ENCODE data around the gene CC2D1A.
"Not testable (repeated sequence)": the region's sequence is repeated elsewhere in the genome, so short reads cannot be mapped to it uniquely, and the experiment has no call there.

The CC2D1A gene

DNA sequence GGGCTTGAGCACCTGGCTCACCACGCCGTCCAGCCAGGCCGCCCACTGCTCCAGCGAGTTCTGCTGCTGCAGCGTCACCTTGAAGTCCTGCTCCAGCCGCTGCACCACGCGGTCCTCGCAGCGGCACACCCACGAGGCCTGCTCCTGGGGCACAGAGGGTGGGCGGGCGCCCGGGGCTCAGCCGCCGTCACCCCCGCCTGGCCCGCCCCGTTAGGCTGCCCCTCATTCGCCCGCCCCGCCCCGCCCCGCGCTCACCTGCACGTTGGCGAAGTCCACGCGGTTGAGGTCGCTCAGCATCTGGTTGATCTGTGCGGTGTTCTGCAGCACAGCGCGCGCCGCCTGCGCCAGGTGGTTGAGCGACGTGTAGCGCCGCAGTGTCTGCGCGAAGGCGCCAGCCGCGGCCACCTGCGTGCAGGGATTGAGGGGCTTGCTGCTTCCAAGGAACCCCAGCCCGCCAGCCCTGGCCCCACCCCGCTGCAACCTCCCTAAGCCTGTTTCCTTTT is 57.7 kb downstream of the CC2D1A start:
- no peak for DNase-seq

DNA sequence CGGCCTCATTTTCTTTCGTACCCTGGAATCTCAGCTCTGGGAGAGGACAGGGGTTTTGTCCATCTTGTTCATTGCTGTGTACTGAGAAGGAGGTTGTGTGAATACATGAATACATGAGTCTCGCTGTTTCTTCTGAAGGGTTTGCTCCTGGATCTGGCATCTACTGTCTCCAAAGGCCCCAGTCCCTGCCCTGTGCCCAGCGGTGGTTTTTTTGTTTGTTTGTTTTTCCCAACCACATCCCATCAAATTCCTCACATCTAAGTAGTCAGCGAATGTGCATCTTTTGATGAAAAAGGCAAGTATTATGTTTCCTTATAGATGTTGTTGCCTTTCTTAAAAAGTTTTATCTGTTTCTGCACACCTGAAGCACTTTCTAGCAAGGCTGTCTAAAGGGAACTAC is 58.8 kb downstream of the CC2D1A start:
- DNase-seq: no peak

DNA sequence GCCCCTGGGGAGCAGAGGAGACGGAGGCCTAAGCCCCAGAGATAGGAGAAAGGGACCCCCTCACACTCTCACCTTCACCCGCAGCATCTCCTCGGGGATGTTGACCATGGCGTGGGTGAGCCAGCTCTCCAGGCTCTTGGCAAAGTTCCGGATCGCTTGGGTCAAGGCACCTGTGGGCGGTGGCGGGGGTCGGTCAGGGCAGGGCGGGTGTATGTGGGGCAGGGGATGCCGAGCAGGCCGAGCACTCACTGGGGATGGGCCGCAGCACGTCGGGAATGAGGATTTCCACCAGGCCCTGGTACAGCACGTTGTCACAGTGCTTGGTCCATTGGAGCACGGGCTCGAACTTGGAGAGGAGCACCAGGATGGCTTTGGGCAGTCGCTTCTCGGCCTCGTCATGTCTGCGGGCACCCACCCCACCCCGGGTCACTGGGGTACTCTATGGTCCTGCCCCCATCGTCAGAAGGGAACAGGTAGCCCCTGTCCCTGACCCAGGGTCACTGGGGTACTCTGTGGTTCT is 59.4 kb downstream of the CC2D1A start:
- no peak for DNase-seq

DNA sequence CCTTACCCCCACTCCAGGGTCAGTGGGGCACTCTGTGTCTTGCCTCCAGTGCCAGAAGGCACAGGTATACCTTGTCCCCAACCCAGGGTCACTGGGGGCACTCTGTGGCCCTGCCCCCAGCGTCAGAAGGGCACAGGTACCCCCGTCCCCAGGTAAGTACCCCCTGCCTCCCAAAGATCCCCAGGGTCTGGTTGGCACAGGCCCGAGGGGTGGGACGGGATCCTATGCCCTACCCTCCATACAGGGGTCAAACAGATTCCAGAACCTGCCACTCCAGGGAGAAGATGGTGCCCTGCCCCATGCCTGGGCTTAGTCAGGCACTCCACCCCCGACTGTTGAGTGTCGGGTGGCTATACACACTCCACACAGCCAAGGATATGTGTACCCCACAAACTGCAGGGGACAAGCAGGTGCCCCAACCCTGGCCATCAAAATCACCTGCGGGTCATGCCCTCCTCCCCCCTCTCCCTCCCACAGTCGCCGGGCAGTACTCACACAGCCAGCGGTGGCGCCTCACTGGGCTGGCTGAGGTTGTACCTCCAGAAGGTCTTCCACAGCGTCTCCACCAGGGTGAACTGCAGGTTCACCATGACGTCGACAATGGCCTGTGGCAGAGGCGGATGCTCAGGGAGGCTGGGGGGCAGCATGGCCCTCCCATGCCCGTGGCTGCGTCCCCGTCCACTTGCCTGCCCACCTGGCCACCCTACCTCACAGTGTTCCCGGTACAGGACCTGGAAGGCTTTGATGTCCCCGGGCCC is 60.1 kb downstream of the CC2D1A start:
- DNase-seq: no peak

DNA sequence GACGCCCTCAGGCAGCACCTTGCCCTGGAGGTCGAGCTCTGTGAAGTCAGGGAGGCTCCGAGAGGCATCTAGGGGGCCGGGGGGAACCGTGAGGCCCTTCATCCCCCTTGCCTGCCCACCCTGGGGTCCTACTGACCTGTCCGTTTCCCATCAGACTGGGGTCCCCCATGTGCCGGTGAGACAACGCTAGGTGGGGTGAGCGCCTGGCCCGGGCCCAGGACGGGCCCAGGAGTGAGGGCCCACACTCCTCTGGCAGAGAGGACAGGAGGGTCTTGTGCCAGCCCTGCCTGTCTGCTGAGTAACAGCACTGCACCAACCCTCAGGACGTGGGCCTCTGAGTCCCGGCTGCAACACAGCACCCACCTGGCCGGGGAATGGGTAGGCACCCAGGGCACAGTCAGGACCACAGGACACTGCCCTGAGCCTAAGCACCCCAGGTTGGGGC is 60.7 kb downstream of the CC2D1A start:
- DNase-seq: no peak

DNA sequence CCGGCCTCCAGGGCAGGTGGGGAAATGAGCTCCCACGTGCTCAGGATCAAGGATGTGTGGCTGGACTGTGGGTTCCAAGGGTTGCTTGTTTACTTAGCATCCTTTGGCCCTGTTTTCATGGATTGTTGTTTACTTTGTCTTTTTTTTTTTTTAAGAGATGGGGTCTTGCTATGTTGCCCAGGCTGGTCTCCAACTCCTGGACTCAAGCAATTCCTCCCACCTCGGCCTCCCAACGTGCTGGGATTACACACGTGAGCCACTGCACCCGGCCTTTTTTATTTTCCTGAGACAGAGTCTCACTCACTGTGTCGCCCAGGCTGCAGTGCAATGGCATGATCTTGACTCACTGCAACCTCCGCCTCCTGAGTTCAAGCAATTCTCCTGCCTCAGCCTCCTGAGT is 61.2 kb downstream of the CC2D1A start:
- DNase-seq: not testable (repeated sequence)

DNA sequence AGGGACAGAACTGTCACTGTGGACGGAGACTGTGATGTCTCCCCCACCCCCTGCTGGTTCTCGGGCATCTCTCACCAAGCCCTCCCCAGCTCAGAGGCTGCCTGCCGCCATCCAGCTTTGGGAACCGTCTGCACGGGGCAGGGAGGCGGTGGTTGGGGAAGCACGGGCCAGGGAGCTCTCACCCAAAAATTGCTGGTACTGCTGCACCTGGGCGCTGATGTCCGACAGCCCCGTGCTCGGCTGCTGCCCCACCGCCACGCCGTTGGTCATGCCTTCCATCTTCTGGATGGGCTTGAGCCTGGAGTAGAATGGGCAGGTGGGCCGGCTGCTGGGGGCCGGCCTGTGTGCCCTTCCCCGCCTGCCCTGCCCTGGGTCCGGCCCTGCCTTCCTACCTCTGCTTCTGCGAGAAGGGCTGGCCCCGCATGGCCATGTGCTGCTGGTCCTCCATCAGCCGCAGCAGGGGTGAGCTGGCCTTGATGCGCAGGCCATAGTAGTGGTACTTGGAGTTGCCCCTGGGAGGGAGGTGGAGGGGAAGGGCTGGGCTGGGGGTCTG is 62.5 kb downstream of the CC2D1A start:
- no peak for DNase-seq

DNA sequence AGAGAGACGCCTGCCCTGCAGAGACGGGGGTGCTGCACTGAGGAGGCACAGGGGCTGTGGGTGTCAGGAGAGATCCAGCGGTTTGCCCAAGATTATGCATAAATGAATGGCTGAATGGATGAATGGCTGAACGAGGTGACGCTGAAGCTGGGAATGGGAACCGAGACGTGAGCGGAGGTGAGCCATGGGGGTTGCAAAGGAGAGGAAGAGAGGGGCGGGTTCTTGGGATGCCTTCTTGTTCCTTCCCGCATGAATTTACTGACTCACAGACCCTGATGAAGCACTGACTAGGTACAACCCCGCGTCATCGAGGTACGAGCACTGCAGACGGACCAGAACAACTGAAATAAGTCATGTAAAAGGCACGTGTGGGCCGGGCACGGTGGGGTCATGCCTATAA is 63.0 kb downstream of the CC2D1A start:
- DNase-seq: no peak

DNA sequence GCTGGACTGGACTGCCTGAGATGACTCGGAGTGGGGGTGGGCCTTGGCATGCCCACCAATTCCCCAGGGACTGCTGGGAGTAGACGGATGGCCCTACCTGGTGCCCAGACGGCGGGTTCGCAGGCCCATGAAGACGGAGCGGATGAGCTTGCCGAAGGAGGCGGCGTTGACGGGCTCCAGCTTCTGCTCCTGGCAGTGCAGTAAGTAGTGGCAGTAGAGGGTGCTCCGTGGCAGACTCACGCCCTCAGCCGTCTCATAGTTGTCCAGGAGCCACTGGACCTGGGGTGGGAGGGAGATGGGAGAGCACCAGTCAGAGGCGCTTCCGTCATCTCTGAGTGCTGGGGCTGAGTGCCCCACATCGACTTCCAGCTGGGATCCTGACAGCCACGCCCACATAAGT is 63.9 kb downstream of the CC2D1A start:
- DNase-seq: no peak

DNA sequence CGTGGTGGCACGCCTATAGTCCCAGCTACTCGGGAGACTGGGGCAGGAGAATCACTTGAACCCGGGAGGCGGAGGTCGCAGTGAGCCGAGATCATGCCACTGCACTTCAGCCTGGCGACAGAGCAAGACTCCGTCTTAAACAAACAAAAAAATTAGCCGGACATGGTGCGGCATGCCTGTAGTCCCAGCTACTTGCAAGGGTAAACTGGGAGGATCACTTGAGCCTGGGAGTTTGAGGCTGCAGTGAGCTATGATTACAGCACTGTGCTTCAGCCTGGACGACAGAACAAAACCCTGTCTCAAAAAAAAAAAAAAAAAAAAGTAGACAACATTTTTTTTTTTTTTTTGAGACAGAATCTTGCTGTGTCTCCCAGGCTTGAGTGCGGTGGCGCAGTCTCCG is 65.9 kb downstream of the CC2D1A start:
- not testable (repeated sequence) for DNase-seq

DNA sequence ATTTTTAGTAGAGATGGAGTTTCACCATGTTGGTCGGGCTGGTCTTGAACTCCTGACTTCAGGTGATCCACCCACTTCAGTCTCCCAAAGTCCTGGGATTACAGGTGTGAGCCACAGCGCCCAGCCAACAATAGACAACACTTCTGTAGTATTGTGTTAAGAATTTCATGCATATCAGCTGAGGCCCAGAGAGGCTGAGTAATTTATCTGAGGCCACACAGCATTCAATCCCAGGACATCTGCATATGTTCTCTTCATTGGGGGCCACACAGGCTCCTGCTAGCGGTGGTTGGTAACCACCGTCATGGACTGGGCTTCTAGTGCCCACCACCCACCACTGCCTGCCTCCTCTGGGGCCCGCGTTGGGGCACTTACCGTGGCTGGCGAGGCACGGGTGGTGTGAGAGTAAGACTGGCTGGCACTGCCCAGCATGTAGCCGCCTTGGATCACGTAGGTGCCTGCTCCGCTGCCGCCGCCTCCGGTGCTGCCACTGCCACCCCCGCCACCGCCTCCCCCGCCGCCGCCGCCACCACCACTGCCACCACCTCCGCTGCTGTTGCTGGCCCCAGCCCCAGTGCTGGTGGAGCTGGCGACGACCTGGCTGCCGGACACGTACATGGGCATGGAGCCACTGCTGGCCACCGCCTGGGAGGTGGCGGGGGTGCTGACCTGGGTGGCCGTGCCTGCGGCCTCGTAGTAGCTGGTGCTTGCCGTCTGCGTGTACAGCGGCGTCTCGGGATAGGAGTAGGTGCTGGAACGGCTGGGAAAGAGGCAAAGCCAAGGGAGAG is 66.6 kb downstream of the CC2D1A start:
- no peak for DNase-seq

DNA sequence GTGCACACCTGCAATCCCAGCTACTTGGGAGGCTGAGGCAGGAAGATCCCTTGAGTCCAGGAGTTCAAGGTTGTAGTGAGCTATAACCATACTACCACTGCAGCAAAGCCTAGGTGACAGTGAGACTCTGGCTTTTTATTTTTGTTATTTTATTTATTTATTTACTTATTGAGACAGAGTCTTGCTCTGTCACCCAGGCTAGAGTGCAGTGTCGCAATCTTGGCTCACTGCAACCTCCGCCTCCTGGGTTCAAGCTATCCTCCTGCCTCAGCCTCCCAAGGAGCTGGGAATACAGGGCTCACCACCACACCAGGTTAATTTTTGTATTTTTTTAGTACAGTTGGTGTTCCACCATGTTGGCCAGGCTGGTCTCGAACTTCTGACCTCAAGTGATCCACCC is 67.5 kb downstream of the CC2D1A start:
- not testable (repeated sequence) for DNase-seq

DNA sequence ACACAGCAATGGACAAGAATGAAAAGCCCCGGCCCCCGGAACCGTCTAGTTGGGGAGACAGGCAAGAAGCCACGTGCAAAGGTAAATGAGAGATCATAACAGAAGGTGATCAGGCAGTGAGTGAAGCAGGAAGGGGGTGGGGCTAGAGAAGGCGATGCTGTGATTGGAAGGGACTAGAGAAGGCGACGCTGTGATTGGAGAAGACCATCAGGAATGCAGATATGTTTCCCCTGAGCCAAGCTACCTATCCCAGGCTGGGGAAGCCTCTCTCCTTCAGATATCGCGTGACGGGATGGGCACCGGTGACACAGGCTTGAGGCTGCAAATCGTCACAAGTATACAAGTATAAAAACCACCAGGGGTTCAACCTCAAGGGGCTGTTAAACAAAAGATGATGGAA is 68.1 kb downstream of the CC2D1A start:
- peak; percentile 30 to 39 (median 36) for DNase-seq

DNA sequence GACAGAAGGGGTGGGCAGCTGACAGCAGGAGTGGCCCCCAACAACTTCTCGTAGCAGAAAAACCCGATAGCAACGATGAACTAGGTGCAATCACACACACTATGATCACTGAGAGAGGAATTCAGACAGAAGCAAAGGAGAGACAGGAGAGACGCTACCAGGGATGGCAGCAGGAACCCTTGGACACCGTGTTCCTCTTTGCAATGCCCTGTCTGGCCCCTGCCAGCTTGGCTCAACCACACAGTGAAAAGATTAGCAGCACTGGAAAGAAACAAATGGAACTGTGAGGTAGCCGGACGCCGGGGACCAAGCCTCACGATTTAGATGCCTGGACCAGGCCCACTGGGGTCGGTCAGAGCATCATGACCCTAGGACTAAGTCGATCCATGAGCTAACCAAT is 69.9 kb downstream of the CC2D1A start:
- DNase-seq: no peak

DNA sequence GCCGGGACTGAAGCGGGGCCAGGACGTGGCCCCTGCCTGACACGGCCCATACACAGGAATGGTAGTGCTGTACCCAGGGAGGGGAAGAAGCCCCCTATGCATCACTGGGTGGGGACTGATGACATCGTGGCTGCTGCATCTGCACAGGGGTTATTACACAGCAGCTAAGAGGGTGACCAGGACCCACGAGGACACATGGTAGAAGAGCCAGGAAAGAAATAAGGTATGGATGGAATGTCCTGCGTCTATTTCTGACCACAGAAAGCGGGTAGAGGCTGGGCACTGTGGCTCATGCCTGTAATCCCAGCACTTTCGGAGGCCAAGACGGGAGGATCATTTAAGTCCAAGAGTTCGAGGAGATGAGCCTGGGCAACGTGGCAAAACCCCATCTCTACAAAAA is 70.4 kb downstream of the CC2D1A start:
- no peak for DNase-seq

DNA sequence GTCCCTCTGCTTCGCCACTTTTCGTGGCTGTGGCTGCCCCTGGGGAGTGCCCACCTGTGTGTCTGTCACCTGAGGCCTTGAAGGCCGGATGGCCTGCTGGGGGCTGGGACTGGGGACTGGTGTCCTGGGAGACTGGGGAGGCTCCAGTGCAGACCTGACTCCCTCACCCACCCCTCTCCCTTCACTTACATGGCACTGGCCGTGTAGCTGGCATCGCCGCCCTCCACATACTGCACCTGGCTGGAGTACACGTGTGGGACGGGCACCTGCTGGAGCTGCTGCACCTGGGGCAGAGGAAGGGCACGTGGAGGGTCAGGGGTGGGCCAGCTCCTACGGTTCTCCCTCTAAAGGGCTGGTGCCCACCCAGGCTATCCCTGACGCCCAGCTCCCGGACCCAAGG is 71.8 kb downstream of the CC2D1A start:
- DNase-seq: no peak

DNA sequence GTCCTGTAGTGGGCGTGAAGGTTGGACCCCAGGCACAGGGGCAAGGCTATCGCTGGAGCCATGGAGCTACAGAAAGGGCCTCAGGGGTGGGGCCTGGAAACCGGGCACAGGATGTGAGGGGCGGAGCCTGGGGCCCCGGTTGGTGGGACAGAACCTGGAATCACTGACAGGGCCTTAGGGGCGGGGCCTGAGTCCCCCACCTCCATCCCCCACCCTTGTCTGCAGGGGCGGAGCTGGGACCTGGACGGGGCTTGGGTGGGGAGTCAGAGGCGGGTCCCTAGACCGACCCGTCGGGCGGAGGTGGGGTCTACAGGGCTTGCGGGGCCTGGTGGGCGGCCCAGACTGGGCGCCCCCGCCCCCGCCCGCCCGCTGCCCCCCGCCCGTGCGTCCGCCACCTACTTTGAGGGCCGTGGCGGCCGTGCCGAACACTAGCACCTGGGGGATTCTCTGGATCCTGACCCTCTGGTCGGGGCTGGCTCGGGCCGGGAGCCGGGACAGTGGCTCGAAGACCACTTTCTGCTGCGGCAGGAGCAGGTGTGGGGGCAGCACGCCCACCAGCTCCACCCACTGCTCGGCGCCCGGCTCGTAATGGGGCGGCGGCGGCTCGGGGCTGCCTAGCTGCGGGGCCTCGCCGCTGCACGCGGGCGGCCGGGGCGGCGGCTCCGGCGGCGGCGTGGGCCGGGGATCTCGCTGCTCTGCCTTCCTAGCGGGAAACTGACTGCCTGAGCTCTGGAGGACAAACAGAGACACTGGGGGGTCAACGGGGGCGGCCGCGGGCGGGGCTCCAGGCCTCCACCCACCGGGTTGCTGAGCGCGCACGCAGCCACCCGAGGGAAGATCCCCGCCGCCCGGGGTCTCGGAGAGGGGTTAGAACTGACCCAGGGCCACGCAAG is 72.6 kb downstream of the CC2D1A start:
- no peak for DNase-seq

DNA sequence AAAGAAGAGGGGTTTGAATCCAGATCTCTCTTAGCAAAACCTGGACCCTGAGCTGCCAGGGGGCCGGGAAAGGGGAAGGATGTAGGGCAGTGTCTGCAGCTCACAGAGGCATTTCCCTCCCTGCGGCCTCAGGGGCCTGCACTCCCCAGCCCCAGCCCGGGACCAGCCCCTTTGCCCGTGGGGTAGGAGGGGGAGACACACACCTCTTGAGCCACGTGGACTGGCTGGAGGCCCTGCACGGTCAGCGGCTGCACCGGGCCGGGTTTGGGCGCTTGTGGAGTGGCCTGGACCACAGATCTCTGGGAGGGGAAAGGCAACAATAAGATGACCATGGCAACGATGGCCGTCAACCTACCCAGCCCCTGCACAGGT is 73.2 kb downstream of the CC2D1A start:
- DNase-seq: no peak

DNA sequence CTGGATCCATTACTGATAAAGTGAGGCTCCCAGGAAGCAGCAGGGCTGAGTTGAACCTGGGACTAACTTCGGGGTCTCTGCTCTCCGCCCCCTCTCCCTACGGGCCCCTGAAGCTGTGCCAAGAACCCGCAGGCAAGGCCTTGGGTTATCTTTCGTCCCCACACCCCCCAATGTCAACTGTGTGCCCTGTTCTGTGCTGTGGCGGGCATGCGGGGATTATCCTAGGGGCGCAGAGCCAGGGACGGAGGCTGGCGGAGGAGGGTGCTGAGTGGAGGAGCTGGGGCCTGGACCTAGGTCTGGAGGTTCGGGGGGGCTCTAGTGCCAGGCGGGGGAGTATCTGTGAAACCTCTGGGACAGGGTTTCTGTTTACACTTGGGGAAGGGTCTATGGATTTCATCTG is 73.7 kb downstream of the CC2D1A start:
- DNase-seq: no peak

DNA sequence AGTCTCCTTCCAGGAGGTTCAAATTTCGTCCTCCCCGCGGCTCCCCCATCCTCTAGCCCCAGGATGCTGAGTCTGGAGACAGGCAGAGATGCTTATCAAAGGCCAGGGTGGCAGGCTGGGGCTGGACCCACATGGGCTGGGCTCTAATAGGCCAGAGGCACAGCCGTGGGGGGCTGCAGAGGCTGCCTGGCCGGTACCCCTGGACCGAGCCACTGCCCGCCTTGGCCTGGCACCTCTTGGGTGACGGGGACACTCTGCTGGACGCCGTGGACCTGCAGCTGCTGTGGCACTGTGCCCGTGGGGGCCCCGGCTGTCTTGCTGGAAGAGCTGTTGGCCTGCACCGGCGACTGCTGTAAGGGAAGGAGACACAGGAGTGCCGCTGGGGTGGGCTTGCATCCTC is 74.3 kb downstream of the CC2D1A start:
- DNase-seq: no peak

Data from NCI-H1417 (cell line).